Activated effector memory CD4-positive, alpha-beta T cell treated with anti-CD3 and anti-CD28 coated beads, Interleukin-2, amount 50 U/mL, for 16 hours (primary cell): ENCODE results near the gene SLC16A3.
"Not testable (repeated sequence)": the region's sequence is repeated elsewhere in the genome, so short reads cannot be mapped to it uniquely, and the experiment has no call there.

Experiments used
- DNase-seq: peaks from one replicate; pipeline ENCODE4 v3.0.0-alpha.2; 2020

SLC16A3 gene

DNA sequence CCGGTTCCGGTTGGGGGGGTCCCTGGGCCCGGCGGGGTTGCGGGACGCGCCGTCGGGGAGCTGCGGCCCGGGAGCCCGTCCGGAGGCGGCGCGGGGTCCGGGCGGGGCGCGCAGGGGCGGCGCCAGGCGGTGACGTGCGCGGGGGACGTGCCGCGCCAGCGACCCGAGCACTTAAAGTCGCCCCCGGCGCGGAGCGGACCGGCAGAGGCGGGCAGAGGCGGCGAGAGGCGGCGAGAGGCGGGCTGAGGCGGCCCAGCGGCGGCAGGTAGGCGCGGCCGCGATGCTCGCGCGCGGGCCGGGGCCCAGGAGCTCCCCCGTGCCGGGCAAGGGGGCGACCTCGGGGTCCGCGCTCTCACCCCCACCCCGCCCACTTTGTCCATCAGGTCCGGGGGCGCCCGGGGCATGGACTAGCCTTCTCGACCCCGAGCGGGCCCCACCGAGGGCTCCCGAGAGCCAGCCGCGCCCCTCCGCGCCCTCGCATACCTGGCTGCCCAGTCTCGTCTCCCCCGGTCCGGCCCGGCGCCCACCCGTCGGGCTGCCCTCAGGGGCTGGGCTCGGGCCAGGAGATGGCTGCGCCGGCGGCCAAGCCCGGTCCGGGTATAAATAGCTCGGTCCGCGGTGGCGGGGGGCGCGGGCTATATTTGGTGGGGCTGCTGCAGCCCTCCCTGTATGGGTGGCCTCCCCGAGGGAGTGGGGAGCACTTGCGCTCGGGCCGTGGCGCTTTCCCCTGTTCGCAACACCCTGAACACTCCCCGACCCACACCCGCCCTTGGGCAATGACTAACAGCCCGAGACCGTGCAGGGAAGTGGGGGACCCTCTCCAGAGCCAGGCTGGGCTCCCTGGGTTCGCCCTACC, at the start of gene SLC16A3:
Gene SLC16A3, plus strand, starts transcription at position 201 of the 856 bp plus-strand sequence. CDS start 6,967 bp downstream, outside the sequence.
- peak; percentile 88 for DNase-seq

GRCh38 chr17:82179412-82179811, 49.4 kb upstream of the SLC16A3 start:
- DNase-seq: no peak

DNA sequence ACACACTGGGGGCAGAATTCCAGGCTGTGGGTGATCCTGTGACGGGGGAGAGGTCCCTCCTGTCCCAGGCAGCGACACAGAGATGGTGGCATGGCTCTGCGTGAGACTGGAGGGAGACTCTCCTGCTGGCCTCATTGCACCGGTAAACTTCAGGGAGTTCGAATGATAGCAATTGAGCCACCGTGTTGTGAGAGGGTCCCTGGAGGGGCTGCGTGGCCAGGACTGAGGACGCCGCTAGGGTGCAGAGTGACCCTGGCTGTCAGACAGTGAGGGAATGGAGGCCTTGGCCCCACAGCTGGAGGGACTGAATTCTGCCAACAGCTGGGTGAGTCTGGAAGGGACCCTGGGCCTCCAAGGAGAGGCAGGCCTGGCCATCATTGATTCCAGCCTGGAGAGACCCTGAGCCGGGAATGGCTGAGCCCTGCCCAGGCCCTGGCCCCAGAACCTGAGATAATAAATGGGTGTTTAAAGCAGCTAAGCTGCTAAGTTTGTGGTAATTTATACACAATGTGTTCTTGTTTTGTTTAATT, 48.8 kb upstream of the SLC16A3 start:
- DNase-seq: no peak

GRCh38 chr17:82180776-82181528, 47.9 kb upstream of the SLC16A3 start:
- no peak for DNase-seq

DNA sequence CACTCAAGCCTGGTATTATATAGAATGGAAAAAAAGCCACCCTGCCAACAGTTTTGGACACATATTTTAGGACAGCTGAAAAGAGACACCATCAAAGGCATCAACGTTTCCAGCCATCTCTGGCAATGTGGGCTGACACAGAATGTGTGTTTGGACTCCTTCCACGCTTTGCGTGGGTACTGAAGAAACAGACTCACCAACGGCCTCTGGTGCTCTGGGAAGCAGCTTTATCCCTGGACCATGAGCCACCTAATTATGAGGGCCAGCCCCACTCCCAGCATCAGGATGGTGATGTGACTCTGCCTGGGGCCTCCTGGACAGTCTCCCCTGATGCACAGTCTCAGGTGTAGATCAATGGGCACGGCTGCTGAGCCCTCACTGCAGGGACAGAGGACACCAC, 44.1 kb upstream of the SLC16A3 start:
- DNase-seq: no peak

GRCh38 chr17:82186221-82186620, 42.6 kb upstream of the SLC16A3 start:
- no peak for DNase-seq

- DNase-seq: no peak
Observed at GRCh38 chr17:82187500-82187899, 41.3 kb upstream of the SLC16A3 start.

GRCh38 chr17:82188001-82188961, 40.6 kb upstream of the SLC16A3 start:
- no peak for DNase-seq

DNA sequence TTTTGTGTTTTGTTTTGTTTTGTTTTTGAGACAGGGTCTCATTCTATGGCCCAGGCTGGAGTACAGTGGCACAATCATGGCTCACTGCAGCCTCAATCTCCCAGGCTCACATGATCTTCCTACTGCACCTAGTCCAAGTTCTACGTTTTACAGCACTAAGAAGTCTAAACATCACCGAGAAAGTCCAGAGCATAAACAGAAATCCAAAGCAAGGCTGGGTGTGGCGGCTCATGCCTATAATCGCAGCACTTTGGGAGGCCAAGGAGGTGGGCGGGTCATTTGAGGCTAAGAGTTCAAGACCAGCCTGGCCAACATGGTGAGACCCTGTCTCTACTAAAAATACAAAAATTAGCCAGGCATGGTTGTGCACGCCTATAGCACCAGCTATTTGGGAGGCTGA, 35.8 kb upstream of the SLC16A3 start:
- DNase-seq: not testable (repeated sequence)

- DNase-seq: no peak
Observed at GRCh38 chr17:82193520-82194220, 35.2 kb upstream of the SLC16A3 start.

- no peak for DNase-seq
Observed at GRCh38 chr17:82194765-82195164, 34.1 kb upstream of the SLC16A3 start.

- no peak for DNase-seq
Observed at GRCh38 chr17:82195675-82196672, 32.9 kb upstream of the SLC16A3 start.

DNA sequence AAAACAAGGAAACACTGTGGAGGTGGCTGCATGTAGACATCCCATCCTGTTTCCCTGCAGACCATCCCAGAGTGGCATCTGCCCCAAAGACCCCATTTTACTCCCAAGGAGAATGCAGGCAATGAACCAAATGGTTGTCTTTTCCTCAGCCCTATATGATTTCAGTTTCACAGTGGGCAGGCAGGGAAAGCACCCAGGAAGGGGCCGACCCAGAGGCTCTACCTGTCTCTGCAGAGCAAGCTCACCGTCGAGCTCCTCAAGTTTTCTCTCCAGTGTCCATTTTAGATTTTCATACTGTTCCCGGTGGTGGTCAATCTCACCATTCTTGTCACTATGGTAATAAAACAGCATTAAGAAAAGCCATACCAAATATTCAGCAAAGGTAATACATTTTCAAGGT, 30.8 kb upstream of the SLC16A3 start:
- no peak for DNase-seq

DNA sequence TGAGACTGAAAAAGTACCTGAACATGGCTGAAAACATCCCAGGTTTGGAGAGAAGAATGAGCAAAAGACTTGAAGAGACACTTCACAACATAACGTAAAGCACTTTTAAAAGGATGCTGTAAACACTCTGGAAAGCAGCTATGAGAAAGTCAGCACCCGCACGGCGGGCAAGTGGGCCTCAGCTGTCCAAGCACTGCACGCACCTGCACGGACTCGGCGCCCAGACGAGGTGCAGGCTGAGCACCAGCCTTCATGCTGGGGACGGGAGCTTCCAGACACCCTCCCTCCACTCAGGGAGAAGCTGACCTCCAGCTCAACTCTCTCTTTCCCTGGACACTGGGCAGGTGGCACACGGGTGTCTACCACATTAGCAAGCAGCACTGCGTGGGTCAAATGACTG, 29.3 kb upstream of the SLC16A3 start:
- no peak for DNase-seq

- DNase-seq: no peak
Observed at GRCh38 chr17:82200135-82200534, 28.7 kb upstream of the SLC16A3 start.

GRCh38 chr17:82200743-82201497, 27.9 kb upstream of the SLC16A3 start:
- peak; percentile 85 for DNase-seq

GRCh38 chr17:82201498-82201910, 27.3 kb upstream of the SLC16A3 start:
- DNase-seq: no peak

GRCh38 chr17:82202981-82203380, 25.9 kb upstream of the SLC16A3 start:
- DNase-seq: peak; percentile 82

GRCh38 chr17:82203920-82204319, 24.9 kb upstream of the SLC16A3 start:
- DNase-seq: no peak
